GM12878 (cell line): ENCODE measurements around the gene SPINT2. TPM values are rescaled to one million over a fixed set of nuclear protein-coding genes. Genes with fewer than 3 reads are reported as not detected.

ENCODE experiments used
- ATAC-seq: fragments of 200-7000 bp; cut with Tn5 transposase; 3 replicates; pipeline ENCODE4 v1.9.1; 2020; ENCODE audit warnings: mild to moderate bottlenecking, moderate library complexity
- BruUV-seq: library from RNA; stranded (reverse); fragments of 400-500 nt; replicated peaks from 2 replicates; lab custom pipeline; 2021; lab: Mats Ljungman, UMichigan
- CTCF ChIA-PET: fragments of 300-600 bp; sonication (Branson Sonifier 250); formaldehyde crosslinking; extraction: SDS; loops from one replicate; lab custom pipeline; 2021; ENCODE audit warnings: inconsistent platforms; lab: Yijun Ruan, JAX
- POLR2A ChIA-PET: fragments of 350-600 bp; formaldehyde crosslinking; extraction: SDS; loops from one replicate; lab custom pipeline; 2021; ENCODE audit warnings: inconsistent platforms; lab: Charles Lee
- RAD21 ChIA-PET: fragments of 300-600 bp; sonication (Branson Sonifier 250); formaldehyde crosslinking; loops from one replicate; lab custom pipeline; 2023; ENCODE audit warnings: antibody characterized with exemption; ENCODE audit not compliant: unreplicated experiment; lab: Charles Lee
- SMC1A ChIA-PET: fragments of 300-600 bp; sonication (Branson Sonifier 250); formaldehyde crosslinking; loops from one replicate; lab custom pipeline; 2023; ENCODE audit not compliant: unreplicated experiment, uncharacterized antibody; lab: Charles Lee
- DNase-seq: peaks from one replicate; pipeline ENCODE4 v3.0.0-alpha.2; 2011; ENCODE audit warnings: low read depth, low spot score
- FAIRE-seq: peaks from 3 replicates; lab custom pipeline; 2011; peaks lifted over from hg19 to GRCh38; lab: Jason Lieb, UNC
- H2AFZ ChIP-seq: 2 replicates; pipeline ENCODE4 v1.6.0; 2011; ENCODE audit warnings: low read depth, low read length, control low read depth; ENCODE audit not compliant: control insufficient read depth
- H3K27ac ChIP-seq: 2 replicates; pipeline ENCODE4 v1.5.1; 2011; ENCODE audit warnings: control low read depth; ENCODE audit not compliant: control insufficient read depth, insufficient read depth
- H3K27me3 ChIP-seq, 2 experiments: replicated peaks in 1 of 2; 2 replicates each; pipeline versions ENCODE4 v1.6.0 to v1.6.1; 2011; ENCODE audit warnings: low read length in 1 of 2; ENCODE audit not compliant: control insufficient read depth in 2 of 2, insufficient read depth in 2 of 2
- H3K36me3 ChIP-seq, 2 experiments: 2 replicates each; pipeline ENCODE4 v1.5.1; 2011; ENCODE audit warnings: low read length in 1 of 2; ENCODE audit not compliant: control insufficient read depth in 2 of 2, insufficient read depth in 2 of 2
- H3K4me1 ChIP-seq: 2 replicates; pipeline ENCODE4 v1.6.1; 2011; ENCODE audit warnings: mild to moderate bottlenecking, low read length, moderate library complexity, mixed read lengths; ENCODE audit not compliant: control insufficient read depth, insufficient read depth
- H3K4me2 ChIP-seq: 2 replicates; pipeline ENCODE4 v1.6.0; 2011; ENCODE audit warnings: control low read depth; ENCODE audit not compliant: control insufficient read depth, insufficient read depth
- H3K4me3 ChIP-seq: fragments of 200-600 bp; sonication (generic); 2 replicates; pipeline ENCODE4 v1.5.1; 2016
- H3K79me2 ChIP-seq: 2 replicates; pipeline ENCODE4 v1.6.0; 2011; ENCODE audit warnings: low read length; ENCODE audit not compliant: control insufficient read depth, insufficient read depth
- H3K9ac ChIP-seq: 2 replicates; pipeline ENCODE4 v1.8.0; 2011; ENCODE audit warnings: low read length, control low read depth, mixed read lengths; ENCODE audit not compliant: control insufficient read depth, insufficient read depth
- H3K9me3 ChIP-seq: replicated peaks from 3 replicates; pipeline ENCODE4 v1.5.1; 2011; ENCODE audit warnings: mild to moderate bottlenecking, low read length; ENCODE audit not compliant: control insufficient read depth, insufficient read depth
- H4K20me1 ChIP-seq: 2 replicates; pipeline ENCODE4 v1.6.0; 2011; ENCODE audit not compliant: control insufficient read depth, insufficient read depth
- BCL3 ChIP-seq: IDR thresholded peaks from 2 replicates; pipeline ENCODE4 v1.6.1; 2011; ENCODE audit warnings: borderline replicate concordance, low read depth, mild to moderate bottlenecking, moderate library complexity, low read length; ENCODE audit not compliant: insufficient read depth, poor library complexity, severe bottlenecking
- FOS ChIP-seq: IDR thresholded peaks from 3 replicates; pipeline ENCODE4 v1.6.1; 2011; ENCODE audit warnings: borderline replicate concordance; ENCODE audit not compliant: insufficient read length; ENCODE audit errors: extremely low read depth
- MEF2A ChIP-seq: IDR thresholded peaks from 2 replicates; pipeline ENCODE4 v1.6.1; 2011; ENCODE audit warnings: low read depth, mild to moderate bottlenecking, low read length, moderate library complexity; ENCODE audit not compliant: insufficient read depth
- NFIC ChIP-seq: IDR thresholded peaks from 2 replicates; pipeline ENCODE4 v1.6.1; 2012; ENCODE audit warnings: low read depth, mild to moderate bottlenecking, inconsistent platforms, low read length, moderate library complexity
- ZBTB33 ChIP-seq: fragments of 450-650 bp; IDR thresholded peaks from 2 replicates; pipeline ENCODE4 v1.6.1; 2017; ENCODE audit warnings: mild to moderate bottlenecking
- whole genome bisulfite sequencing: methylation state at CpG from one replicate; pipeline ENCODE4 v1.1.6; 2016; ENCODE audit warnings: low lambda C conversion rate; ENCODE audit not compliant: insufficient replicate concordance, insufficient coverage; ENCODE audit errors: missing lambda C conversion rate; 5-methylcytosine and 5-hydroxymethylcytosine counted together
- in situ Hi-C: fragments of 300-500 bp; cut with MboI; formaldehyde crosslinking; loops from 9 replicates; pipeline ENCODE4 v1.14.3; 2018; ENCODE audit warnings: mixed read lengths
- intact Hi-C: fragments of 100-400 bp; cut with micrococcal nuclease; formaldehyde crosslinking; loops from one replicate; pipeline ENCODE4 v1.14.2; 2022; ENCODE audit not compliant: unreplicated experiment
- polyA plus RNA-seq, 11 experiments: library from polyadenylated mRNA; depleted of rRNA in 4 of 11; unstranded in 6 of 11; stranded (reverse) in 5 of 11; fragments of >200 nt; fragmentation: Nextera tagmentation in 4 of 11; fragmentation: Illumina TruSeq in 1 of 11; extraction: Ambion mirVana in 4 of 11; extraction: Trizol in 1 of 11; gene quantifications; 1 replicate in 1 of 11; 2 replicates in 10 of 11; pipeline versions ENCODE4 v1.2.1 to v1.2.3, GENCODE V29; 2011 to 2016; ENCODE audit warnings: inconsistent platforms in 2 of 11, missing spikeins in 2 of 11, low read depth in 1 of 11
- total RNA-seq, 4 experiments: library from RNA; depleted of rRNA in 3 of 4; stranded (reverse); fragments of >200 nt in 3 of 4; fragmentation: Illumina TruSeq in 1 of 4; extraction: Trizol in 1 of 4; gene quantifications; 2 replicates each; pipeline versions ENCODE4 v1.2.1 to v1.2.3, GENCODE V29; 2013 to 2021

The SPINT2 gene
- total and polyA plus RNA-seq, 10 of the 15 experiments (the other 5 are each of a cell fraction or from before 2014, with no cell fraction given) = 0.15 to 26.5 (median 17.5) TPM

GRCh38 chr19:38268539-38268938 lies 4.2 kb downstream of the SPINT2 start:
- no peak for TF ChIP-seq MEF2A
- no peak for TF ChIP-seq FOS
- TF ChIP-seq ZBTB33 = no peak
- no peak for TF ChIP-seq BCL3
- TF ChIP-seq NFIC = no peak
- Histone ChIP-seq H4K20me1 (no peaks in the 10 kb centered on the region), H3K27ac (no peak overlapping the region), H3K9ac (no peak overlapping the region), H3K4me3 (no peak overlapping the region), H2AFZ (no peak overlapping the region), H3K36me3 (no peaks in the 10 kb centered on the region), H3K79me2 (no peaks in the 10 kb centered on the region), H3K9me3 (no peaks in the 10 kb centered on the region), H3K4me1 (peaks cover 7% of the 10 kb centered on the region), H3K4me2 (no peak overlapping the region), H3K27me3 (peaks cover 0 to 2% of the 10 kb centered on the region in 2 experiments; a peak in 2 of 4 replicates)
- RAD21 ChIA-PET = no interaction called here
- POLR2A ChIA-PET = no interaction called here
- ATAC-seq (no peak), DNase-seq (no peak), FAIRE-seq (no peak)
- SMC1A ChIA-PET = no interaction called here
- WGBS = 76% methylated on average over 8 of the region's 8 CpGs
- BruUV-seq = no TSS peak
- in situ Hi-C loops = no loop called here
- CTCF ChIA-PET = interaction anchor here (1.0 kb wide), 1 partner anchor 17 kb away, joined by 3 read pairs; no protein-coding TSS in a partner anchor
- intact Hi-C loops = no loop called here
